GM12865 (cell line): ENCODE data around the gene LRRC32.

Experiments
- DNase-seq: peaks from one replicate; pipeline ENCODE4 v3.0.0; 2010; ENCODE audit warnings: low read depth
- H3K4me3 ChIP-seq: 2 replicates; pipeline ENCODE4 v1.5.1; 2011; ENCODE audit warnings: mild to moderate bottlenecking, low read depth, low read length, control low read depth
- TF ChIP-seq, protein P1 (sequence below): IDR thresholded peaks from 2 replicates; pipeline ENCODE4 v1.5.1; 2011; ENCODE audit warnings: low read length, control low read depth, low read depth, inconsistent platforms; ENCODE audit not compliant: insufficient read depth; ENCODE audit errors: missing control alignments

The LRRC32 gene

DNA sequence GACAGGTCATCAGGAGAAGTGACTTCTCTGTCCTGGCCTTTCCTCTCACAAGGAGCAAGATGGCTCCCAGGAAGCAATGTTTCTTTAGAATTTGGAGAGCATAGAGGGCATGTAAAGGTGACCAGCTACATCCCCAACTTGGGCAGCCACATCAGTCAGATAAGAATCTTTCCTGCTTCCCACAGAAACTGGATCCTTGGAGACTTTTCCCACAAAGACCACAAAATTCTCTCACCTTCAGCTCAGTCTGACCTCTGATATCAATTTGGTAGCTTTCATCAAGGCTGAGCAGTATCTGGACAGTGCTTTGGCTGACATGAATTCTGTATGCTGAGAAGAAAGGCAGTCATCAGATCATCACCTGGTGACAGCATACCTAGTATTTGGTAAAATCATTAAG is 23.3 kb upstream of the LRRC32 start:
- no peak for DNase-seq
- TF ChIP-seq, protein P1, sequence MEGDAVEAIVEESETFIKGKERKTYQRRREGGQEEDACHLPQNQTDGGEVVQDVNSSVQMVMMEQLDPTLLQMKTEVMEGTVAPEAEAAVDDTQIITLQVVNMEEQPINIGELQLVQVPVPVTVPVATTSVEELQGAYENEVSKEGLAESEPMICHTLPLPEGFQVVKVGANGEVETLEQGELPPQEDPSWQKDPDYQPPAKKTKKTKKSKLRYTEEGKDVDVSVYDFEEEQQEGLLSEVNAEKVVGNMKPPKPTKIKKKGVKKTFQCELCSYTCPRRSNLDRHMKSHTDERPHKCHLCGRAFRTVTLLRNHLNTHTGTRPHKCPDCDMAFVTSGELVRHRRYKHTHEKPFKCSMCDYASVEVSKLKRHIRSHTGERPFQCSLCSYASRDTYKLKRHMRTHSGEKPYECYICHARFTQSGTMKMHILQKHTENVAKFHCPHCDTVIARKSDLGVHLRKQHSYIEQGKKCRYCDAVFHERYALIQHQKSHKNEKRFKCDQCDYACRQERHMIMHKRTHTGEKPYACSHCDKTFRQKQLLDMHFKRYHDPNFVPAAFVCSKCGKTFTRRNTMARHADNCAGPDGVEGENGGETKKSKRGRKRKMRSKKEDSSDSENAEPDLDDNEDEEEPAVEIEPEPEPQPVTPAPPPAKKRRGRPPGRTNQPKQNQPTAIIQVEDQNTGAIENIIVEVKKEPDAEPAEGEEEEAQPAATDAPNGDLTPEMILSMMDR, result no peak
- no peak overlapping the region for H3K4me3 ChIP-seq

DNA sequence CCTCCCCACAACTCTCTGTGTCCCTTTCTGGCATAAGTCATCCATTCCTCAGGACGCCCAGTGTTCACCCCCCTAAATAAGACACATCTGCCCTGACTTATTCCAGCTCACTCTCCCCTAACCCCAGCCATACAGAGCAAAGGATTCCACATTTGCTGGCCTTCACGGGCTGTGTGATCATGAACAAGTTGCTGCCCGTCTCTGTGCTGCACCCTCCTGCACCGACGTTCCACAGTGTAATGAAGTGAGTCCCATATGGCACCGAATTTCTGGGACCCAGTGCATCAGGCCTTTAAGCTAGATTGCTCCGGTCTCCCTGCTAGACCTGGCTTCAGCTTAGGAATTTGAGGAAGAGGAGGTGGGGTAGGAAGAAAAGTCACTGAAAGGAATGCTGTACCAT is 22.4 kb upstream of the LRRC32 start:
- DNase-seq, result no peak
- H3K4me3 ChIP-seq, result no peak overlapping the region

DNA sequence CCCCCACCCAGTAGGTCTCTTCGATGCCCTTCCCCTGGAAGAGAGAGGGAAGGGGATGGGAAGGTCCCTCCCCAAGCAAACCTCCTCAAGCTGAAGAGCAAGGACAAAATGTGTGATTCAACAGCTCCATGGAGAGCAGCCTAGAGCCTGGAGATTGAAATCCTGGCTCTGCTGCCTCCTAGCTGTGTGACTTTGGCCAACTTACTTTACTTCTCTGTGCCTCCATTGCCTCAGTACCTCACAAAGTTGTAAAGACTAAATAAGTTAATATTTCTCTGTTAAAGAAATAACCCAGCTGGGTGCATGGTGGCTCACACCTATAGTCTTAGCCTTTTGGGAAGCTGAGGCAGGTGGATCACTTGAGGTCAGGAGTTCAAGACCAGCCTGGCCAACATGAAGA is 21.1 kb upstream of the LRRC32 start:
- H3K4me3 ChIP-seq, result no peak overlapping the region
- no peak for DNase-seq
- TF ChIP-seq, protein P1, result no peak

More for the DNA sequence above, 22.4 kb upstream of the LRRC32 start:
- TF ChIP-seq, protein P1, result no peak

DNA sequence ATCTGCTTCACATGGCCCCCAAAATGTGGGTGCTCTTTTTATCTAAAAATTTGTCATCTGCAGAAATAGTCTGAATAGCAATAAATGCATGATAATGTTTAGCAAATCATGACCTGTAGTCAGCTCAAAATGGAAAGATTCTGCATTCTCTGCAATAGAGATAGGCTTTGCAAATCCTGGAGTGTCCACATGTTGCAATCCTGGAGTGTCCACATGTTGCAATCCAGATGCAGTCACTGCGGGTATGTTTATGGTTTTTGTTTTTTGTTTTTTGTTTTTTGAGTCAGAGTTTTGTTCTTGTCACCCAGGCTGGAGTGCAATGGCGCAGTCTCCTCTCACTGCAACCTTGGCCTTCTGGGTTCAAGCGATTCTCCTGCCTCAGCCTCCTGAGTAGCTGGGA is 20.2 kb upstream of the LRRC32 start:
- no peak for DNase-seq
- no peak overlapping the region for H3K4me3 ChIP-seq
- TF ChIP-seq, protein P1, result no peak

DNA sequence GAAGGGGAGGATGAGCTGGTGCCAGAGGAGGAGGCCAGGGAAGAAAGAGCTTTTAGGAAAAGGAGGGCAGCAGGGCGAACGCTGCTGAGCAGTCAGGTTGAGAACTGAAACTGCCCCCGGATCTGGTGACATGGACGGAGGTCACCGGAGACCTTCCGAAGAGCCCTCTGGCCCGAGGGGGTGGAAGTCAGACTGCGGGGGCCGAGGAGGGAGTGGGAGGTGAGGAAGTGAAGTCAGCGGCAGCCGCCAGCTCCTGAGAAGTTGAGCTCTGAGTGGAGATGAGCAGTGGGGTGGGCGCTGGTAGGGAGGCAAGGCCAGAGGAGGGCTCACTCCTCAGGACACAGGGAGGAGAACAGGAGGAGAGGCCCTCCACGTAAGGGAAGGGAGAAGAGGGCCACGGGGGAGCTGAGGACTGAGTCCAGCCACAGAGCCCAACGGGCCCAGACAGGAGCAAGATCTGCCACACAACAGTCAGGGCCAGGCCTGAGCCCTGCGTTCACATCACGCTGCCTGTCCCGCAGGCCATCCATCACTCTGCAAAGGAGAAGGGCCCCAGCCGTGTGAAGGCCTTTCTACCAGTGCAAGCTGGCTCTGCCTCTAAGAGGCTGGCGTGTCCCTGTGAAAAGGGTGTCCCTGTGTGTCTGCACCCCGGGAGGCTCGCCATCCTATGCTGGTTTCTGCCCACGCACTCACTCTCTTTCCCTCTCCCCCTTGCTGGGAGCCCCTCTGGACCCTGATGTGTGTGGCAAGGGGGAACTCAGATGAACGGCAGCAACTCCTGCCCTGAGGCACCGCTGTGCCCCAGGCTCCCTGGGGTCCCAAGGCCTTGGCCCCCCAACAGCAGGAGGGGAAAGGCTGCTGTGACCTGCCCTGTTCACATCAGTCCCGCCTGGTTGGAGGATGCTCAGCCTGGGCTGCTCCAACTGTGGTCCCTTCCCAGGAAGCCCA is 19.0 kb upstream of the LRRC32 start:
- H3K4me3 ChIP-seq, result no peak overlapping the region
- no peak for DNase-seq
- TF ChIP-seq, protein P1, result no peak

DNA sequence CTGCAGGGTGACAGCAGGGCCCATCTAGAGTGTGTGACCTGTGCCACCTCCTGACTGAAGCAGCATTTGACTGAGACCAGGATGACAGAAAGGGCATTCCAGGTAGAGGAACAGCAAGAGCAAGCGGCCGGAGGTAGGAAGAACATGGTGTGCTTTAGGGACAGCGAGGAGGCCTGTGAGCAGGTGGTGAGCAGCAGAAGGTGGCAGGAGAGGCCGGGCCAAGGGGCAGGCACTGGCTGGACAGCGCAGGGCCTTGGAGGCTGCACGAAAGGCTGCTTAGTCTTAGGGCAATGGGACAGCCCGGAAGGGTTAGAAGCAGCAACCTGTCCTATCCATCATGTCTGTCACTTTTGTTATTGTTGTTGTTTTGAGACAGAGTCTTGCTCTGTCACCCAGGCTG is 17.6 kb upstream of the LRRC32 start:
- no peak for DNase-seq
- no peak overlapping the region for H3K4me3 ChIP-seq
- TF ChIP-seq, protein P1, result no peak
